Measurements from ENCODE around the gene EPHA3.

DNA sequence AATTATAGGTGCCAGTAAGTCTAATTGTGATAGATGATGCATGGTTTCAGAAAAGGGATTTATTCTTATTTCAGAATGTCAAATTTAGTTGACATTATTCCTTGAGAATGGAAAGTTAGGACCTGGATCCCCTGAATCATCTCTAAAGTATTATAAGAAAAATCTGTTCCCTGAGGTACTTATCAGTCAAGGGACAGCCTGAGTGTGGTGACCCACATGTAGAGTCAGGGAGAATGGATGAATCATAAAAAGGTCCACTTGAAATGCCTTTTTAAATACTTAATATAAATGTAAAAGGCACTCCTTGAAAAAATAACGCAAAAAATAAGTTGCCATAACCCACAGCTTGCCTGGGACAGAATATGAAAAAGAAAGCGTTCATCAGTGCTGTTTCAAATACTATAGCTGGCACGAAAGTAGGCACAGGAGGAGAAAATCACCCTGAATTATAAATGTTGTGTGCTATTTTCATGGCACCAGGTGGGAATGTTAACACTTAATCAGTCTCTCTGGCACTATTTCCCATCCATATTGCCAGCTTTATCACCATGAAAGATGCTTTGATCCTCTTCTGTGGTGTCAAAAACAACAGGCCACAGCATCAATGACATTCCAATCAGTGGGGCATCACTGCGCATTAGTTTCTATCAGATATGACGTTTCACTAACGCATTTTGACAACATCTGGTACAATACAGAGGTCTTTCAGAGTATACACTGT is 208.5 kb downstream of the EPHA3 start:
- TF ChIP-seq, protein P1, sequence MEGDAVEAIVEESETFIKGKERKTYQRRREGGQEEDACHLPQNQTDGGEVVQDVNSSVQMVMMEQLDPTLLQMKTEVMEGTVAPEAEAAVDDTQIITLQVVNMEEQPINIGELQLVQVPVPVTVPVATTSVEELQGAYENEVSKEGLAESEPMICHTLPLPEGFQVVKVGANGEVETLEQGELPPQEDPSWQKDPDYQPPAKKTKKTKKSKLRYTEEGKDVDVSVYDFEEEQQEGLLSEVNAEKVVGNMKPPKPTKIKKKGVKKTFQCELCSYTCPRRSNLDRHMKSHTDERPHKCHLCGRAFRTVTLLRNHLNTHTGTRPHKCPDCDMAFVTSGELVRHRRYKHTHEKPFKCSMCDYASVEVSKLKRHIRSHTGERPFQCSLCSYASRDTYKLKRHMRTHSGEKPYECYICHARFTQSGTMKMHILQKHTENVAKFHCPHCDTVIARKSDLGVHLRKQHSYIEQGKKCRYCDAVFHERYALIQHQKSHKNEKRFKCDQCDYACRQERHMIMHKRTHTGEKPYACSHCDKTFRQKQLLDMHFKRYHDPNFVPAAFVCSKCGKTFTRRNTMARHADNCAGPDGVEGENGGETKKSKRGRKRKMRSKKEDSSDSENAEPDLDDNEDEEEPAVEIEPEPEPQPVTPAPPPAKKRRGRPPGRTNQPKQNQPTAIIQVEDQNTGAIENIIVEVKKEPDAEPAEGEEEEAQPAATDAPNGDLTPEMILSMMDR (IDR thresholded peaks at IDR 0.05; ENCODE audit: poor library complexity), result no peak
- TF ChIP-seq EZH2 (IDR thresholded peaks at IDR 0.05; ENCODE audit: borderline replicate concordance) (no peak), EZH2phosphoT487 (IDR thresholded peaks at IDR 0.05; ENCODE audit: low read depth, severe bottlenecking, unreplicated experiment) (no peak)
